HEK293 (cell line): ENCODE results near the gene MAP3K7CL.

Source experiments
- GLI2 ChIP-seq: fragments of 450-650 bp; formaldehyde crosslinking; IDR thresholded peaks from 2 replicates; pipeline ENCODE4; 2017; ENCODE audit warnings: missing biosample characterization, missing genetic modification characterization, low read depth, borderline replicate concordance
- HIC1 ChIP-seq: fragments of 450-650 bp; formaldehyde crosslinking; IDR thresholded peaks from 2 replicates; pipeline ENCODE4 v1.5.1; 2016; ENCODE audit warnings: missing biosample characterization, missing genetic modification characterization
- HOXD13 ChIP-seq: sonication (generic); formaldehyde crosslinking; IDR thresholded peaks from 2 replicates; pipeline ENCODE4 v1.8.0; 2022; ENCODE audit warnings: missing genetic modification reagents, borderline replicate concordance
- KLF10 ChIP-seq: fragments of 450-650 bp; IDR thresholded peaks from 2 replicates; pipeline ENCODE4 v1.5.1; 2018; ENCODE audit warnings: missing biosample characterization, mild to moderate bottlenecking, missing genetic modification characterization
- PBX3 ChIP-seq: sonication (generic); formaldehyde crosslinking; IDR thresholded peaks from 2 replicates; pipeline ENCODE4 v1.8.1; 2022; ENCODE audit warnings: mild to moderate bottlenecking, moderate library complexity, missing genetic modification reagents
- PRDM10 ChIP-seq: fragments of 450-650 bp; formaldehyde crosslinking; IDR thresholded peaks from 2 replicates; pipeline ENCODE4 v1.5.1; 2016; ENCODE audit warnings: missing biosample characterization, missing genetic modification characterization
- PRDM6 ChIP-seq: fragments of 450-650 bp; formaldehyde crosslinking; IDR thresholded peaks from 2 replicates; pipeline ENCODE4 v1.5.1; 2017; ENCODE audit warnings: missing biosample characterization, missing genetic modification characterization
- RBAK ChIP-seq: fragments of 450-650 bp; formaldehyde crosslinking; IDR thresholded peaks from 2 replicates; pipeline ENCODE4 v1.5.1; 2016; ENCODE audit warnings: missing biosample characterization, missing genetic modification characterization
- SALL2 ChIP-seq: fragments of 450-650 bp; formaldehyde crosslinking; IDR thresholded peaks from 2 replicates; pipeline ENCODE4 v1.5.0; 2017; ENCODE audit warnings: missing biosample characterization, mild to moderate bottlenecking, missing genetic modification characterization, borderline replicate concordance
- YY1 ChIP-seq: fragments of 450-650 bp; formaldehyde crosslinking; IDR thresholded peaks from 2 replicates; pipeline ENCODE4 v1.5.1; 2018; ENCODE audit warnings: missing biosample characterization, missing genetic modification characterization
- ZBTB17 ChIP-seq: fragments of 450-650 bp; formaldehyde crosslinking; IDR thresholded peaks from 2 replicates; pipeline ENCODE4 v1.5.1; 2016; ENCODE audit warnings: missing biosample characterization, missing genetic modification characterization
- ZEB2 ChIP-seq: fragments of 450-650 bp; formaldehyde crosslinking; IDR thresholded peaks from 2 replicates; pipeline ENCODE4 v1.5.1; 2016; ENCODE audit warnings: missing biosample characterization, missing genetic modification characterization
- ZNF10 ChIP-seq: fragments of 450-650 bp; formaldehyde crosslinking; IDR thresholded peaks from 2 replicates; pipeline ENCODE4 v1.5.1; 2017; ENCODE audit warnings: missing biosample characterization, missing genetic modification characterization
- ZNF114 ChIP-seq: fragments of 450-650 bp; formaldehyde crosslinking; IDR thresholded peaks from 2 replicates; pipeline ENCODE4 v1.5.0; 2017; ENCODE audit warnings: missing biosample characterization, missing genetic modification characterization
- ZNF121 ChIP-seq: fragments of 450-650 bp; formaldehyde crosslinking; IDR thresholded peaks from 2 replicates; pipeline ENCODE4 v1.5.1; 2016; ENCODE audit warnings: missing biosample characterization, missing genetic modification characterization
- ZNF223 ChIP-seq: fragments of 450-650 bp; formaldehyde crosslinking; IDR thresholded peaks from 2 replicates; pipeline ENCODE4 v1.5.1; 2016; ENCODE audit warnings: missing biosample characterization, missing genetic modification characterization
- ZNF23 ChIP-seq: fragments of 450-650 bp; formaldehyde crosslinking; IDR thresholded peaks from 2 replicates; pipeline ENCODE4 v1.5.1; 2016; ENCODE audit warnings: missing biosample characterization, missing genetic modification characterization, borderline replicate concordance
- ZNF248 ChIP-seq: fragments of 450-650 bp; formaldehyde crosslinking; IDR thresholded peaks from 2 replicates; pipeline ENCODE4 v1.5.1; 2017; ENCODE audit warnings: missing biosample characterization, missing genetic modification characterization
- ZNF311 ChIP-seq: fragments of 450-650 bp; formaldehyde crosslinking; IDR thresholded peaks from 2 replicates; pipeline ENCODE4 v1.5.1; 2017; ENCODE audit warnings: missing biosample characterization, missing genetic modification characterization, borderline replicate concordance
- ZNF341 ChIP-seq: fragments of 450-650 bp; formaldehyde crosslinking; IDR thresholded peaks from 2 replicates; pipeline ENCODE4; 2016; ENCODE audit warnings: low read depth, missing biosample characterization, missing genetic modification characterization
- ZNF366 ChIP-seq: fragments of 450-650 bp; formaldehyde crosslinking; conservative IDR thresholded peaks from 2 replicates; pipeline ENCODE4 v1.5.1; 2016; ENCODE audit warnings: missing biosample characterization, missing genetic modification characterization
- ZNF391 ChIP-seq: fragments of 450-650 bp; formaldehyde crosslinking; IDR thresholded peaks from 2 replicates; pipeline ENCODE4 v1.5.1; 2016; ENCODE audit warnings: low read depth, missing biosample characterization, missing genetic modification characterization, borderline replicate concordance
- ZNF433 ChIP-seq: fragments of 450-650 bp; formaldehyde crosslinking; IDR thresholded peaks from 2 replicates; pipeline ENCODE4 v1.5.1; 2016; ENCODE audit warnings: missing biosample characterization, missing genetic modification characterization, low read depth
- ZNF488 ChIP-seq: fragments of 450-650 bp; formaldehyde crosslinking; IDR thresholded peaks from 2 replicates; pipeline ENCODE4 v1.5.1; 2016; ENCODE audit warnings: missing biosample characterization, missing genetic modification characterization
- ZNF514 ChIP-seq: fragments of 450-650 bp; formaldehyde crosslinking; IDR thresholded peaks from 2 replicates; pipeline ENCODE4 v1.5.1; 2016; ENCODE audit warnings: missing biosample characterization, missing genetic modification characterization
- ZNF521 ChIP-seq: fragments of 450-650 bp; formaldehyde crosslinking; IDR thresholded peaks from 2 replicates; pipeline ENCODE4 v1.5.1; 2017; ENCODE audit warnings: missing biosample characterization, mild to moderate bottlenecking, missing genetic modification characterization
- ZNF623 ChIP-seq: fragments of 450-650 bp; formaldehyde crosslinking; IDR thresholded peaks from 2 replicates; pipeline ENCODE4 v1.5.1; 2016; ENCODE audit warnings: missing biosample characterization, missing genetic modification characterization
- ZNF645 ChIP-seq: fragments of 450-650 bp; formaldehyde crosslinking; IDR thresholded peaks from 2 replicates; pipeline ENCODE4; 2016; ENCODE audit warnings: missing biosample characterization, missing genetic modification characterization
- ZNF701 ChIP-seq: fragments of 450-650 bp; formaldehyde crosslinking; IDR thresholded peaks from 2 replicates; pipeline ENCODE4 v1.5.1; 2016; ENCODE audit warnings: missing biosample characterization, missing genetic modification characterization
- ZNF704 ChIP-seq: fragments of 450-650 bp; formaldehyde crosslinking; IDR thresholded peaks from 2 replicates; pipeline ENCODE4 v1.5.1; 2016; ENCODE audit warnings: missing biosample characterization, missing genetic modification characterization

The MAP3K7CL gene

GRCh38 chr21:29217818-29218291 is 87.4 kb downstream of the MAP3K7CL start (continued):
- TF ChIP-seq HIC1 (tag by site-specific recombination) (peak; percentile 91), PRDM6 (tag by site-specific recombination) (peak; percentile 99), ZNF366 (tag by site-specific recombination) (peak; percentile 98), PRDM10 (tag by site-specific recombination) (peak; percentile 96), ZNF521 (tag by site-specific recombination) (no peak), ZNF23 (tag by site-specific recombination) (no peak), ZNF248 (tag by site-specific recombination) (no peak), ZNF488 (peak; percentile 86; the same call in 1 of the 2 replicates), SALL2 (tag by site-specific recombination) (no peak), ZNF701 (tag by site-specific recombination) (no peak), ZNF514 (tag by site-specific recombination) (no peak), ZNF311 (tag by site-specific recombination) (no peak), KLF10 (tag by site-specific recombination) (peak; percentile 93), ZNF341 (tag by site-specific recombination) (no peak), ZNF391 (peak; percentile 91; the same call in 1 of the 2 replicates), ZNF223 (no peak), ZEB2 (peak; percentile 100), RBAK (no peak), HOXD13 (CRISPR knock-in tag) (no peak), ZNF623 (tag by site-specific recombination) (peak; percentile 57), ZBTB17 (tag by site-specific recombination) (peak; percentile 98), ZNF121 (no peak), ZNF433 (tag by site-specific recombination) (no peak), ZNF704 (tag by site-specific recombination) (no peak), ZNF114 (tag by site-specific recombination) (no peak), ZNF10 (tag by site-specific recombination) (peak; percentile 91), PBX3 (CRISPR knock-in tag) (no peak), ZNF645 (no peak), GLI2 (peak; percentile 98), YY1 (tag by site-specific recombination) (no peak)
